Mesodermal cell (in vitro differentiated cells): ENCODE data around the gene PDLIM1.

Experiments used
- H3K27ac ChIP-seq: 2 replicates; pipeline ENCODE4 v1.7.0; 2013; ENCODE audit warnings: mild to moderate bottlenecking, low read depth, low read length, moderate library complexity; ENCODE audit not compliant: severe bottlenecking
- H3K36me3 ChIP-seq: 2 replicates; pipeline ENCODE4 v1.7.1; 2013; ENCODE audit warnings: mild to moderate bottlenecking, low read length, moderate library complexity; ENCODE audit not compliant: control insufficient read depth, insufficient read depth
- H3K4me1 ChIP-seq: one replicate; pipeline ENCODE4 v1.7.1; 2013; ENCODE audit warnings: mild to moderate bottlenecking, low read length; ENCODE audit not compliant: insufficient read depth, control insufficient read depth, poor library complexity, severe bottlenecking
- H3K4me3 ChIP-seq: 2 replicates; pipeline ENCODE4 v1.7.0; 2013; ENCODE audit warnings: low read length, control low read depth, mild to moderate bottlenecking; ENCODE audit not compliant: insufficient read depth, poor library complexity, severe bottlenecking; ENCODE audit errors: extremely low read depth
- H3K9me3 ChIP-seq: 2 replicates; pipeline ENCODE4 v1.7.1; 2013; ENCODE audit warnings: mild to moderate bottlenecking, low read length, moderate library complexity; ENCODE audit not compliant: control insufficient read depth
- WGBS, 2 experiments: methylation state at CpG; one replicate each; pipeline ENCODE4 v1.1.5; 2013; ENCODE audit warnings: missing lambda C conversion rate in 2 of 2; ENCODE audit not compliant: insufficient coverage in 2 of 2; 5-methylcytosine and 5-hydroxymethylcytosine counted together

Gene PDLIM1

GRCh38 chr10:95249467-95249866 is 41.3 kb downstream of the PDLIM1 start:
- 88 to 92% methylated on average over 2 to 3 of the region's 3 CpGs for WGBS, 2 experiments
- Histone ChIP-seq H3K9me3 (no peaks in the 10 kb centered on the region), H3K27ac (no peak overlapping the region), H3K4me1 (peaks cover 27% of the 10 kb centered on the region), H3K36me3 (peaks cover 51% of the 10 kb centered on the region), H3K4me3 (no peak overlapping the region)

- H3K27ac ChIP-seq, result no peak overlapping the region
- H3K4me3 ChIP-seq, result no peak overlapping the region
- peaks cover 27% of the 10 kb centered on the region for H3K4me1 ChIP-seq
- H3K36me3 ChIP-seq, result peaks cover 56% of the 10 kb centered on the region
- 95 to 100% methylated on average over 2 to 3 of the region's 3 CpGs for WGBS, 2 experiments
- no peaks in the 10 kb centered on the region for H3K9me3 ChIP-seq
Measured at GRCh38 chr10:95248989-95249388, 41.8 kb downstream of the PDLIM1 start.

GRCh38 chr10:95247881-95248583 is 42.8 kb downstream of the PDLIM1 start:
- H3K27ac ChIP-seq, result peak overlapping the region; percentile 97
- no peaks in the 10 kb centered on the region for H3K9me3 ChIP-seq
- peaks cover 27% of the 10 kb centered on the region for H3K4me1 ChIP-seq
- no peak overlapping the region for H3K4me3 ChIP-seq
- WGBS, 2 experiments, result 88 to 92% methylated on average over 4 to 5 of the region's 7 CpGs
- peaks cover 64% of the 10 kb centered on the region for H3K36me3 ChIP-seq

- Histone ChIP-seq H3K27ac (peak overlapping the region; percentile 97), H3K36me3 (peaks cover 70% of the 10 kb centered on the region), H3K4me3 (no peak overlapping the region), H3K4me1 (peaks cover 27% of the 10 kb centered on the region), H3K9me3 (no peaks in the 10 kb centered on the region)
- WGBS, 2 experiments, result 66 to 88% methylated on average over 6 of the region's 6 CpGs
Measured at GRCh38 chr10:95247200-95247880, 43.5 kb downstream of the PDLIM1 start.

- Histone ChIP-seq H3K4me1 (peaks cover 27% of the 10 kb centered on the region), H3K4me3 (no peak overlapping the region), H3K27ac (peak overlapping the region; percentile 97), H3K36me3 (peaks cover 70% of the 10 kb centered on the region), H3K9me3 (no peaks in the 10 kb centered on the region)
- 17 to 31% methylated on average over 1 of the region's 1 CpG for WGBS, 2 experiments
Measured at GRCh38 chr10:95246582-95247051, 44.2 kb downstream of the PDLIM1 start.

GRCh38 chr10:95245425-95246055 is 45.3 kb downstream of the PDLIM1 start:
- H3K36me3 ChIP-seq, result peaks cover 70% of the 10 kb centered on the region

GRCh38 chr10:95244152-95244551 is 46.7 kb downstream of the PDLIM1 start:
- WGBS, 2 experiments, result 82 to 96% methylated on average over 2 of the region's 2 CpGs

More at GRCh38 chr10:95245425-95246055, 45.3 kb downstream of the PDLIM1 start:
- 83 to 100% methylated on average over 2 to 4 of the region's 6 CpGs for WGBS, 2 experiments
- Histone ChIP-seq H3K4me3 (no peak overlapping the region), H3K9me3 (no peaks in the 10 kb centered on the region), H3K27ac (no peak overlapping the region), H3K4me1 (peaks cover 27% of the 10 kb centered on the region)

GRCh38 chr10:95243318-95243617 is 47.5 kb downstream of the PDLIM1 start:
- 48% methylated on average over 2 of the region's 3 CpGs; no CpG with 5 or more reads in 1 of the 2 experiments for WGBS, 2 experiments
- Histone ChIP-seq H3K36me3 (peaks cover 75% of the 10 kb centered on the region), H3K9me3 (no peaks in the 10 kb centered on the region)

More at GRCh38 chr10:95244152-95244551, 46.7 kb downstream of the PDLIM1 start:
- Histone ChIP-seq H3K36me3 (peaks cover 74% of the 10 kb centered on the region), H3K27ac (no peak overlapping the region), H3K4me1 (peaks cover 22% of the 10 kb centered on the region), H3K9me3 (no peaks in the 10 kb centered on the region), H3K4me3 (no peak overlapping the region)

GRCh38 chr10:95242581-95243317 is 48.1 kb downstream of the PDLIM1 start:
- Histone ChIP-seq H3K4me3 (no peak overlapping the region), H3K36me3 (peaks cover 80% of the 10 kb centered on the region), H3K27ac (no peak overlapping the region), H3K9me3 (no peaks in the 10 kb centered on the region), H3K4me1 (peaks cover 13% of the 10 kb centered on the region)
- 81 to 87% methylated on average over 2 to 7 of the region's 8 CpGs for WGBS, 2 experiments

More at GRCh38 chr10:95243318-95243617, 47.5 kb downstream of the PDLIM1 start:
- peaks cover 18% of the 10 kb centered on the region for H3K4me1 ChIP-seq
- H3K27ac ChIP-seq, result no peak overlapping the region
- no peak overlapping the region for H3K4me3 ChIP-seq

GRCh38 chr10:95241533-95241932 is 49.3 kb downstream of the PDLIM1 start:
- Histone ChIP-seq H3K4me1 (peaks cover 15% of the 10 kb centered on the region), H3K4me3 (no peak overlapping the region), H3K36me3 (peaks cover 86% of the 10 kb centered on the region), H3K9me3 (no peaks in the 10 kb centered on the region), H3K27ac (no peak overlapping the region)
- 94 to 96% methylated on average over 2 of the region's 4 CpGs for WGBS, 2 experiments
